Skeletal muscle tissue (tissue), 4 donors: ENCODE results near the gene KPNA3. TPM values are rescaled to one million over a fixed set of nuclear protein-coding genes. Genes with fewer than 3 reads are reported as not detected.

Experiments used
- H3K27ac ChIP-seq: one replicate; pipeline ENCODE4 v1.7.0; 2013; ENCODE audit warnings: mild to moderate bottlenecking, low read depth, low read length, inconsistent platforms
- H3K27me3 ChIP-seq, 3 donors: one replicate each; pipeline ENCODE4 v1.7.0; 2013; ENCODE audit warnings: low read length in 3 of 3; ENCODE audit not compliant: control insufficient read depth in 3 of 3, insufficient read depth in 3 of 3
- H3K36me3 ChIP-seq, 3 donors: one replicate each; pipeline ENCODE4 v1.7.0; 2013; ENCODE audit warnings: low read length in 3 of 3; ENCODE audit not compliant: control insufficient read depth in 3 of 3, insufficient read depth in 3 of 3
- H3K4me1 ChIP-seq, 3 donors: one replicate each; pipeline ENCODE4 v1.7.0; 2013; ENCODE audit warnings: low read length in 3 of 3, mild to moderate bottlenecking in 3 of 3; ENCODE audit not compliant: control insufficient read depth in 3 of 3, insufficient read depth in 3 of 3
- H3K4me3 ChIP-seq, 3 donors: one replicate each; pipeline ENCODE4 v1.7.0; 2013; ENCODE audit warnings: low read length in 3 of 3
- H3K9ac ChIP-seq, 3 donors: one replicate each; pipeline ENCODE4 v1.7.0; 2013; ENCODE audit warnings: low read length in 3 of 3, mild to moderate bottlenecking in 3 of 3, moderate library complexity in 2 of 3, low read depth in 1 of 3
- H3K9me3 ChIP-seq, 3 donors: one replicate each; pipeline ENCODE4 v1.7.0; 2013; ENCODE audit warnings: low read length in 3 of 3; ENCODE audit not compliant: control insufficient read depth in 3 of 3
- total RNA-seq: library from RNA; depleted of rRNA; stranded (reverse); fragments of >200 nt; gene quantifications from one replicate; pipeline ENCODE4 v1.2.3, GENCODE V29; 2014
- donor health status: Osteomylitis.

KPNA3 gene
- total RNA-seq, 1 donor from 2014 or later: 23.0 TPM

DNA sequence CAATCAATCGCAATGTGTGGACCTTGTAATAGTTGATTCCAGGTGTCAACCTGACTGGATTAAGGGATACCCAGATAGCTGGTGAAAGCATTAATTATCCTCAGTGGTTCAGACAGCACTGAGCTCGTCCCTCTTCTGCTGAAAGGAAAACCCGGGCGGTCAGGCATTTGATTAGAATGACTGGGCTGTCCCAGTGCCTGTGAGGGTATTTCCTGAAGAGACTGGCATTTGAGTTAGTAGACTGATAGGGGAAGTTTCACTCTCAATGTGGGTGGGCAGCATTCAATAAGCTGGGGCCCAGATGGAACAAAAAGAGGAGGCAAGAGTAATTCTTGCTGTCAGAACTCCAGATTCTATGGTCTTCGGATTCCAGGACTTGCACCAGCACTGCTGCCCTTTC lies 31.9 kb downstream of the KPNA3 start:
- H3K9me3 ChIP-seq: no peaks in the 10 kb centered on the region

DNA sequence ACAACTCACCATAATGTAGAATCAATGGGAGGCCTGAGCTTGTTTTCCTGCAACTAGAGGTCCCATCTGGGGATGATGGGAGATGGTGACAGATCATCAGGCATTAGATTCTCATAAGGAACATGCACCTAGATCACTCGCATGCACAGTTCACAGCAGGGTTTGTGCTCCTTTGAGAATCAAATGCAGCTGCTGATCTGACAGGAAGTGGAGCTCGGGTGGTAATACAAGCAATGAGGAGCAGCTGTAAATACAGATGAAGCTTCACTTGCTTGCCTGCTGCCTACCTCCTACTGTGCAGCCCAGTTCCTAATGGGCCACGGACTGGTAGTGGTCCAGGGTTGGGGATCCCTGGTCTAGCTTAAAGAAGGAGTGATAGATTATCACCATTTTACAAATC lies 33.0 kb downstream of the KPNA3 start:
- Histone ChIP-seq H3K4me3 (no peak overlapping the region), H3K4me1 (no peaks in the 10 kb centered on the region), H3K9me3 (no peaks in the 10 kb centered on the region), H3K27me3 (no peaks in the 10 kb centered on the region), H3K36me3 (no peaks in the 10 kb centered on the region), H3K27ac (no peak overlapping the region), H3K9ac (no peak overlapping the region)

More for the DNA sequence above, 31.9 kb downstream of the KPNA3 start:
- Histone ChIP-seq H3K27me3 (no peaks in the 10 kb centered on the region), H3K36me3 (no peaks in the 10 kb centered on the region), H3K27ac (no peak overlapping the region), H3K4me1 (no peaks in the 10 kb centered on the region), H3K4me3 (no peak overlapping the region), H3K9ac (no peak overlapping the region)

DNA sequence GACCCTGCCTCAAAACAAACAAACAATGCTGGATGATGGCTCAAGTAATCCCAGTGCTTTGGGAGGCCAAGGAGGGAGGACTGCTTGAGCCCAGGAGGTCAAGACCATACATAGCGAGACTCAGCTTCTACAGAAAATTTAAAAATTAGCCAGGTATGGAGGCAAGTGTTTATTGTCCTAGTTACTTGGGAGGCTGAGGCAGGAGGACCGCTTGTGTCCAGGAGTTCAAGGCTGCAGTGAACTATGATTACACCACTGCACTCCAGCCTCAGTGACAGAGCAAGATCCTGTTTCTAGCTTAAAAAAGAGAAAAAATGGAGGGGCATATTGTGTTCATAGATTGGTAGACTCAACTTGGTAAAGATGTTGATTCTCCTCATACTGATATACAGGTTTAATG lies 36.2 kb downstream of the KPNA3 start:
- peaks cover 0 to 5% (median 0%) of the 10 kb centered on the region in 3 donors for H3K4me1 ChIP-seq
- no peak overlapping the region for H3K4me3 ChIP-seq
- H3K36me3 ChIP-seq: no peaks in the 10 kb centered on the region
- H3K27ac ChIP-seq: no peak overlapping the region
- no peak overlapping the region for H3K9ac ChIP-seq
- H3K27me3 ChIP-seq: no peaks in the 10 kb centered on the region
- H3K9me3 ChIP-seq: no peaks in the 10 kb centered on the region

DNA sequence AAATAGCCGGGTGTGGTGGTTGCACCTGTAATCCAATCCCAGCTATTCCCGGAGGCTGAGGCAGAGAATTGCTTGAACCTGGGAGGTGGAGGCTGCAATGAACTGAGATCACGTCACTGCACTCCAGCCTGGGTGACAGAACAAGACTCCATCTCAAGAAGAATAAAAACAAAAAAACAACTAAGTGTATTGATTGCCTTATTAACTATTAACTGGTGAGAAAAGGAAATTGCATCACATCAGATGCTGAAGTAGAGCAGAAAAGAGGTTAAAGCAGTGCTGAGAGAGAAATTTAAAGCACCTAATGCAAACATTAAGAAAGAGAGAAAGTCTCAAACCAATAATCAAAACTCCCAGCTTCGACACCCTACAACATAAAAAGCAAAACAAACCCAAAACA lies 38.3 kb downstream of the KPNA3 start:
- H3K9ac ChIP-seq: no peak overlapping the region
- H3K36me3 ChIP-seq: no peaks in the 10 kb centered on the region
- H3K4me3 ChIP-seq: no peak overlapping the region
- peaks cover 0 to 8% (median 5%) of the 10 kb centered on the region in 3 donors for H3K4me1 ChIP-seq
- H3K27ac ChIP-seq: no peak overlapping the region
- no peaks in the 10 kb centered on the region for H3K9me3 ChIP-seq
- no peaks in the 10 kb centered on the region for H3K27me3 ChIP-seq

DNA sequence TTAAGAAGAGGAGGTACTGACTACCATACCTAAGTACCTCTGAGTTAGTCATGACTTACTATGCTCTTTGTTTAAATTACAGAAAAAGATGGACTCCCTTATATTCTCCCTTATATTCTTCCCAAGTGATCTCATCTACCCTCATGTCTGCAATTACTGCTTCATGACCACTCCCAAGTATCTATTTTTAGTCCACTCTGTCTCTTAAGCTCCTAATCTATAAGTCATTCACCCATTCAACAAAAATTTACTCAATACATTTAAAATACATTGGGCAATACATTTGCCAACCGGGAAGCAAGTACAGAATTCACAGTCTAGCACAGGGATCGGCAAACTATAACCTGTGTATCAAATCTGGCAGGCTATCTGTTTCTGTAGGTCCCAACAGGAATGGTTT lies 42.6 kb downstream of the KPNA3 start:
- Histone ChIP-seq H3K9me3 (no peaks in the 10 kb centered on the region), H3K27me3 (no peaks in the 10 kb centered on the region), H3K4me3 (no peak overlapping the region), H3K9ac (no peak overlapping the region), H3K36me3 (peaks cover 0 to 3% (median 2%) of the 10 kb centered on the region in 3 donors), H3K4me1 (peaks cover 0 to 8% (median 5%) of the 10 kb centered on the region in 3 donors), H3K27ac (no peak overlapping the region)

DNA sequence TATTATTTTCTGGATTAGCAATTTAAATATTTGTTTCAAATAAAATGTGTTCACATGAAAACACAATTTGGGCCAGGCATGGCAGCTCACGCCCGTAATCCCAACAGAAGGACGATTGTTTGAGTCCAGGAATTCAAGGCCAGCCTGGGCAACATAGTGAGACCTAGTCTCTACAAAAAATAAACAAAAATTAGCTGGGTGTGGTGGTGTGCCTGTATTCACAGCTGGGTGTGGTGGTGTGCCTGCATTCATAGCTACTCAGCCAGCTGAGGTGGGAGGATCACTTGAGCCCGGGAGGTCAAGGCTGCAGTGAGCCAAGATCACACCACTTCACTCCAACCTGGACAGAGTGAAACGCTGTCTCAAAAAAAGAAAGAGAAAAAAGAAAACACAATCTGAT lies 46.4 kb downstream of the KPNA3 start:
- no peak overlapping the region for H3K4me3 ChIP-seq
- H3K36me3 ChIP-seq: peaks cover 2 to 3% (median 3%) of the 10 kb centered on the region in 3 donors
- H3K9me3 ChIP-seq: no peaks in the 10 kb centered on the region
- H3K27ac ChIP-seq: no peak overlapping the region
- H3K4me1 ChIP-seq: peaks cover 0 to 8% (median 0%) of the 10 kb centered on the region in 3 donors
- no peak overlapping the region for H3K9ac ChIP-seq
- no peaks in the 10 kb centered on the region for H3K27me3 ChIP-seq

DNA sequence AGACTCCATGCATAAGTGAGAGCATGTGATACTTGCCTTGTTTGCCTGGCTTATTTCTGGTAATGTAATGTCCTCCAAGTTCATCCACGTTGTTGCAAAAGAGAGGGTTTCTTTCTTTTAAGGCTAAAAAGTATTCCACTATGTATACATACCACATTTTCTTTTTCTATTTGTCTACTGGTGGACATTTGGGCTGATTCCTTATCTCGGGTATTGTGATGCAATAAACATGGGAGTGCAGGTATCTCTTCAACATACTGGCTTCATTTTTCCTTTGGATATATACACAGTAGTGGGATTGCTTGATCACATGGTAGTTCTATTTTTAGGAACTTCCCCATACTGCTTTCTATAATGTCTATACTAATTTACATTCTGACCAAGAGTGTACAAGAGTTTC lies 51.6 kb downstream of the KPNA3 start:
- Histone ChIP-seq H3K36me3 (peaks cover 0 to 6% (median 3%) of the 10 kb centered on the region in 3 donors), H3K4me3 (no peak overlapping the region), H3K9me3 (no peaks in the 10 kb centered on the region), H3K27me3 (no peaks in the 10 kb centered on the region), H3K9ac (no peak overlapping the region), H3K27ac (no peak overlapping the region), H3K4me1 (no peaks in the 10 kb centered on the region)

DNA sequence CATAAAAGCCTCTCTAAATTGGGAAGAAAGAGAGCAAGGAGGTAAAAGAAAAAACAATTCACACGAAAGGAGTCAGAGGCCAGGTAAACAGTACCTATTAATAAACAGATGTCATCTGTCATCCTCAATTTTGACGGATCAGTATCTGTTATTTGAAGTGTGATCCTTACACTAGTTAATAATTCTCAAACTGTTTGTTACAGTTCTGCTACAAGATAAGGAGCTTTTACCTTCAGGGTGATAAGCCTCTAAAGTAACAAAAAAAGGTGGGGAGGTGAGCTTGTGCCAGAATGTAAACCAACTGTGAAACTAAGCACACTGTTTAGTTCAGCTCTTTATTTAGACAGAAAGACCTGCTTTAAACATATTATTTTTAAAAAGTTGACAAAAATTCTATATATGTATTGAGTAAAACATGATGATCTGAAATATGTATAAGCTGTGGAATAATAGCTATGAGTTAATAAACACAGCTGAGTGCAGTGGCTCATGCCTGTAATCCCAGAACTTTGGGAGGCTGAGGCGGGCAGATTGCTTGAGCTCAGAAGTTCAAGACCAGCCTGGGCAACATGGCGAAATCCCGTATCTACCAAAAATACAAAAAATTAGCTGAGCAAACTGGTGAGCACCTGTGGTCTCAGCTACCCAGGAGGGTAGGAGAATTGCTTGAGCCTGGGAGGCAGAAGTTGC lies 52.8 kb downstream of the KPNA3 start:
- H3K36me3 ChIP-seq: peaks cover 0 to 3% (median 3%) of the 10 kb centered on the region in 3 donors
- no peaks in the 10 kb centered on the region for H3K9me3 ChIP-seq

DNA sequence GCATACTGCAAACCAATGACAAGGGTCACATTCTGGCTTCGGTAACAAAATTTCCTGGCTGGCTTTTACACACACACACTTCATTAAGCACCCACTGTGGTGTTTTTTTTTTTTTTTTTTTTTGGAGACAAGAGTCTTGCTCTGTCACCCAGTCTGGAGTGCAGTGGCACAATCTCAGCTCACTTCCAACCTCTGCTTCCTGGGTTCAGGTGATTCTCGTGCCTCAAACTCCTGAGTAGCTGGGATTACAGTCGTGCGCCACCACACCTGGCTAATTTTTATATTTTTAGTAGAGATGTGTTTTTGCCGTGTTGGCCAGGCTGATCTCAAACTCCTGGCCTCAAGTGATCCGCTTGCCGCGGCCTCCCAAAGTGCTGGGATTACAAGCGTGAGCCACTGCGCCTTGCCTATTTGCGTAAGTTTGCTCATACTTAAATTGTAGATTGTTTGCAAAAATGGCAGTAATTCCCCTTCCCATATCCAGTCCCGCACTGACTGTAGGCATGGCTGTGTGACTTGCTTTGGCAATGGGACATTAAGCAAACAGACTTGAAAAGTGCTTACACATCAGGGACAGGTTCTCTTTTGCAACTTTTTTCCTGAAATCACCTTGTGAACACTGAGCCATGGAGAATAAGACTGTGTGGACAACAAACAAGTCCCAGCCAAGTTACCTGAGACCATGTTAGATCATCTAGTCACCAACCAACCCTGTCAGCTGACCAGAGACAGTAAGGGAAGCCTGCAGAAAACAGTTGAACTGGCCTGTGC lies 59.1 kb downstream of the KPNA3 start:
- peaks cover 8 to 16% (median 15%) of the 10 kb centered on the region in 3 donors for H3K4me1 ChIP-seq
- H3K27ac ChIP-seq: peak overlapping the region; percentile 30

More for the DNA sequence above, 52.8 kb downstream of the KPNA3 start:
- Histone ChIP-seq H3K4me3 (no peak overlapping the region), H3K27me3 (no peaks in the 10 kb centered on the region), H3K9ac (no peak overlapping the region), H3K4me1 (no peaks in the 10 kb centered on the region), H3K27ac (no peak overlapping the region)

DNA sequence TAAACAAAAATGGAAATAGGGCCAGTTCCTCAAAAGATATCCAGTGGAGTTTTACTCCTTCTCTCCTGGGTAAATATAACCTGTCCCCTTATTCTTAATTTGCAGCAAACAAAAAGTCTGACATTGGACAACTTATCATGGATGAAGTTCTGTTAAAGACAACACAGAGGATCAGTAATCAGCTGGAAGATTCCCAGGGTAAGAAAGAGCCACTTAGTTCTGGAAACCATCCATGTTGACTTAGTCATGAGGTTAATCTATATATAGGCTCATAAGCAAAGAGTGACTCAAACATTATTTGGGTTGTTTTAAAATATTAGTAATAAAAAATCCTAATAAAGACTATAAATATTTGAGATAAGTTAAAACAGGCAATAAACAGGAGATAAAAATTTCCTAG lies 60.7 kb downstream of the KPNA3 start:
- Histone ChIP-seq H3K9ac (no peak overlapping the region), H3K27me3 (no peaks in the 10 kb centered on the region), H3K36me3 (peaks cover 0 to 5% (median 5%) of the 10 kb centered on the region in 3 donors), H3K4me1 (peaks cover 8 to 16% (median 15%) of the 10 kb centered on the region in 3 donors), H3K4me3 (no peak overlapping the region), H3K27ac (peak overlapping the region; percentile 68), H3K9me3 (no peaks in the 10 kb centered on the region)

More for the DNA sequence above, 59.1 kb downstream of the KPNA3 start:
- no peak overlapping the region for H3K9ac ChIP-seq
- H3K27me3 ChIP-seq: no peaks in the 10 kb centered on the region
- H3K36me3 ChIP-seq: peaks cover 0 to 5% (median 2%) of the 10 kb centered on the region in 3 donors
- H3K4me3 ChIP-seq: no peak overlapping the region
- H3K9me3 ChIP-seq: no peaks in the 10 kb centered on the region
